H1 (cell line): ENCODE measurements around the gene KLHL7. TPM values are rescaled to one million over a fixed set of nuclear protein-coding genes. Genes with fewer than 3 reads are reported as not detected.

Experiments used
- CTCF ChIA-PET: fragments of 300-600 bp; sonication (Branson Sonifier 250); formaldehyde crosslinking; loops from one replicate; lab custom pipeline; 2021; ENCODE audit not compliant: partially characterized antibody; lab: Charles Lee
- POLR2A ChIA-PET: fragments of 300-600 bp; sonication (Branson Sonifier 250); formaldehyde crosslinking; loops from one replicate; lab custom pipeline; 2021; ENCODE audit warnings: inconsistent platforms; ENCODE audit not compliant: partially characterized antibody; lab: Charles Lee
- DNase-seq, 2 experiments: peaks; one replicate each; pipeline versions ENCODE4 v3.0.0 to v3.0.0-alpha.2; 2010 to 2022; ENCODE audit warnings: low spot score in 2 of 2, low read depth in 1 of 2, mixed read lengths in 1 of 2
- FAIRE-seq: peaks from 2 replicates; lab custom pipeline; 2011; peaks lifted over from hg19 to GRCh38; lab: Jason Lieb, UNC
- H2AFZ ChIP-seq: 2 replicates; pipeline ENCODE4 v1.8.1; 2012; ENCODE audit warnings: low read length, inconsistent platforms
- H2AK5ac ChIP-seq: 2 replicates; pipeline ENCODE4 v1.6.1; 2013; ENCODE audit warnings: low read depth, low read length
- H2BK120ac ChIP-seq: replicated peaks from 2 replicates; pipeline ENCODE3; 2013; ENCODE audit warnings: low read depth, low read length, inconsistent platforms
- H2BK12ac ChIP-seq: 2 replicates; pipeline ENCODE4 v1.6.1; 2013; ENCODE audit warnings: low read depth, low read length
- H2BK15ac ChIP-seq: 2 replicates; pipeline ENCODE4 v1.6.1; 2013; ENCODE audit warnings: low read length
- H2BK20ac ChIP-seq: 2 replicates; pipeline ENCODE4 v1.6.1; 2013; ENCODE audit warnings: low read length
- H2BK5ac ChIP-seq: 2 replicates; pipeline ENCODE4 v1.6.1; 2013; ENCODE audit warnings: low read depth, low read length
- H3K14ac ChIP-seq: 2 replicates; pipeline ENCODE4 v1.6.1; 2013; ENCODE audit warnings: inconsistent platforms; ENCODE audit not compliant: insufficient read length
- H3K18ac ChIP-seq: 2 replicates; pipeline ENCODE4 v1.6.1; 2013; ENCODE audit warnings: low read length; ENCODE audit errors: extremely low read depth
- H3K23ac ChIP-seq: 2 replicates; pipeline ENCODE4 v1.6.1; 2013; ENCODE audit warnings: inconsistent platforms; ENCODE audit not compliant: insufficient read length
- H3K23me2 ChIP-seq: 2 replicates; pipeline ENCODE4 v1.6.1; 2013; ENCODE audit warnings: low read depth, low read length
- H3K27ac ChIP-seq: 2 replicates; pipeline ENCODE4 v1.6.1; 2011; ENCODE audit warnings: low read depth, low read length, inconsistent platforms
- H3K27me3 ChIP-seq, 4 experiments: replicated peaks in 1 of 4; 1 replicate in 1 of 4; 2 replicates in 3 of 4; pipeline versions ENCODE4 v1.6.1 to v1.8.1; 2011 to 2013; ENCODE audit warnings: low read length in 3 of 4, mild to moderate bottlenecking in 3 of 4, inconsistent platforms in 2 of 4, mixed read lengths in 2 of 4, moderate library complexity in 1 of 4; ENCODE audit not compliant: control insufficient read depth in 3 of 4, insufficient read depth in 3 of 4; ENCODE audit errors: extremely low read depth in 1 of 4
- H3K36me3 ChIP-seq, 4 experiments: 2 replicates each; pipeline versions ENCODE4 v1.6.1 to v1.8.1; 2011 to 2013; ENCODE audit warnings: mild to moderate bottlenecking in 4 of 4, low read length in 3 of 4, moderate library complexity in 2 of 4, control low read depth in 1 of 4, inconsistent platforms in 1 of 4; ENCODE audit not compliant: insufficient read depth in 4 of 4, control insufficient read depth in 2 of 4
- H3K4ac ChIP-seq: replicated peaks from 2 replicates; pipeline ENCODE3; 2013; ENCODE audit warnings: low read length, low read depth, mixed read lengths, inconsistent platforms; ENCODE audit not compliant: insufficient read length
- H3K4me1 ChIP-seq, 4 experiments: replicated peaks in 1 of 4; 1 replicate in 1 of 4; 2 replicates in 3 of 4; pipeline versions ENCODE4 v1.6.1 to v1.8.1; 2011 to 2013; ENCODE audit warnings: low read length in 3 of 4, inconsistent platforms in 2 of 4, mixed read lengths in 1 of 4; ENCODE audit not compliant: insufficient read depth in 4 of 4, control insufficient read depth in 3 of 4
- H3K4me2 ChIP-seq, 2 experiments: 2 replicates each; pipeline versions ENCODE4 v1.6.1 to v1.8.1; 2011 to 2013; ENCODE audit warnings: low read depth in 2 of 2, low read length in 2 of 2, control low read depth in 1 of 2, inconsistent platforms in 1 of 2, mild to moderate bottlenecking in 1 of 2; ENCODE audit not compliant: insufficient read depth in 1 of 2
- H3K4me3 ChIP-seq, 4 experiments: fragments of 200-600, 300-600 bp in 1 of 4; sonication (generic), shearing (Covaris generic), sonication (Bioruptor Twin) in 1 of 4; 2 replicates each; pipeline versions ENCODE4 v1.5.1 to v1.8.1; 2011 to 2016; ENCODE audit warnings: low read length in 4 of 4, low read depth in 3 of 4, control low read depth in 2 of 4, inconsistent platforms in 2 of 4, mild to moderate bottlenecking in 2 of 4, mixed read lengths in 1 of 4, moderate library complexity in 1 of 4; ENCODE audit not compliant: insufficient read depth in 2 of 4; ENCODE audit errors: extremely low read depth in 1 of 4
- H3K56ac ChIP-seq: replicated peaks from 2 replicates; pipeline ENCODE3; 2013; ENCODE audit warnings: low read depth, mild to moderate bottlenecking, mixed read lengths, low read length, inconsistent platforms; ENCODE audit not compliant: insufficient read length
- H3K79me1 ChIP-seq: 2 replicates; pipeline ENCODE4 v1.6.1; 2013; ENCODE audit warnings: low read depth, low read length, control low read depth
- H3K79me2 ChIP-seq, 2 experiments: 2 replicates each; pipeline versions ENCODE4 v1.6.1 to v1.8.1; 2012 to 2013; ENCODE audit warnings: low read length in 2 of 2, mild to moderate bottlenecking in 2 of 2, inconsistent platforms in 1 of 2; ENCODE audit not compliant: insufficient read depth in 2 of 2, control insufficient read depth in 1 of 2
- H3K9ac ChIP-seq, 4 experiments: replicated peaks in 1 of 4; 1 replicate in 1 of 4; 2 replicates in 3 of 4; pipeline versions ENCODE4 v1.6.1 to v1.8.1; 2011 to 2013; ENCODE audit warnings: low read depth in 3 of 4, low read length in 3 of 4, control low read depth in 2 of 4, mild to moderate bottlenecking in 2 of 4, moderate library complexity in 2 of 4, inconsistent platforms in 1 of 4; ENCODE audit errors: extremely low read depth in 1 of 4
- H3K9me3 ChIP-seq, 2 experiments: 2 replicates each; pipeline versions ENCODE4 v1.6.1 to v1.8.1; 2012 to 2013; ENCODE audit warnings: mild to moderate bottlenecking in 2 of 2, moderate library complexity in 2 of 2, control low read depth in 1 of 2, inconsistent platforms in 1 of 2, low read depth in 1 of 2, low read length in 1 of 2, mixed read lengths in 1 of 2; ENCODE audit not compliant: insufficient read depth in 2 of 2
- H4K20me1 ChIP-seq, 2 experiments: replicated peaks in 1 of 2; 2 replicates each; pipeline versions ENCODE3 to v1.8.1; 2011 to 2013; ENCODE audit warnings: inconsistent platforms in 2 of 2, low read length in 2 of 2, mild to moderate bottlenecking in 1 of 2; ENCODE audit not compliant: insufficient read depth in 2 of 2, control insufficient read depth in 1 of 2
- H4K5ac ChIP-seq: 2 replicates; pipeline ENCODE4 v1.6.1; 2013; ENCODE audit warnings: low read length, low read depth, mixed read lengths, inconsistent platforms; ENCODE audit not compliant: insufficient read length
- H4K8ac ChIP-seq: 2 replicates; pipeline ENCODE4 v1.8.0; 2013; ENCODE audit warnings: mild to moderate bottlenecking, moderate library complexity, low read length, inconsistent platforms; ENCODE audit not compliant: insufficient read depth; ENCODE audit errors: extremely low read depth
- H4K91ac ChIP-seq: replicated peaks from 2 replicates; pipeline ENCODE3; 2013; ENCODE audit warnings: low read length, mixed read lengths, inconsistent platforms; ENCODE audit not compliant: insufficient read length
- KDM5A ChIP-seq: fragments of 200-600 bp; IDR thresholded peaks from 2 replicates; pipeline ENCODE4 v1.7.1; 2012; ENCODE audit warnings: mild to moderate bottlenecking, low read length, inconsistent platforms, mixed read lengths
- TEAD4 ChIP-seq: IDR thresholded peaks from 2 replicates; pipeline ENCODE4 v1.6.1; 2012; ENCODE audit warnings: low read depth, low read length, inconsistent platforms, mixed read lengths
- WGBS, 2 experiments: shearing (Covaris generic) in 1 of 2; methylation state at CpG; one replicate each; pipeline versions ENCODE4 v1.1.6 to v1.1.7; 2013 to 2015; ENCODE audit warnings: low lambda C conversion rate in 2 of 2, mixed read lengths in 2 of 2, inconsistent platforms in 1 of 2, low coverage in 1 of 2, missing lambda C conversion rate in 1 of 2; ENCODE audit not compliant: insufficient replicate concordance in 2 of 2, insufficient coverage in 1 of 2, insufficient read length in 1 of 2; ENCODE audit errors: extremely low coverage in 1 of 2, missing lambda C conversion rate in 1 of 2; 5-methylcytosine and 5-hydroxymethylcytosine counted together
- polyA plus RNA-seq, 7 experiments: library from polyadenylated mRNA; depleted of rRNA in 3 of 7; stranded (reverse) in 5 of 7; unstranded in 2 of 7; fragments of >200 nt in 5 of 7; fragments of 200-250 nt in 2 of 7; gene quantifications; 1 replicate in 5 of 7; 2 replicates in 1 of 7; 4 replicates in 1 of 7; pipeline versions ENCODE4 v1.2.1 to v1.2.3, GENCODE V29; 2011 to 2013; ENCODE audit warnings: missing spikeins in 2 of 7, mixed read lengths in 2 of 7
- total RNA-seq: library from RNA; stranded (reverse); fragmentation: NEBNext Ultra II Directional; extraction: Animal tissue kit (Norgen Biotek cat#: 25700); gene quantifications from 2 replicates; pipeline ENCODE4 v1.2.1, GENCODE V29; 2021

KLHL7 gene
- total and polyA plus RNA-seq, 2 of the 8 experiments (the other 6 are each of a cell fraction or from before 2014, with no cell fraction given) = 65.3 to 115 TPM

- H2AFZ ChIP-seq = no peak overlapping the region
- CTCF ChIA-PET = interaction anchor here (1.0 to 1.6 kb wide), 3 partner anchors 8 to 16 kb away, joined by 3 to 4 read pairs (median 3); no protein-coding TSS in a partner anchor
- H3K4me2 ChIP-seq = no peak overlapping the region
Measured at GRCh38 chr7:23074443-23075261, 30.9 kb upstream of the KLHL7 start.

More at GRCh38 chr7:23074443-23075261, 30.9 kb upstream of the KLHL7 start:
- no peak for FAIRE-seq
- Histone ChIP-seq H2BK12ac (no peak overlapping the region), H4K5ac (no peak overlapping the region), H3K4ac (no peak overlapping the region), H2BK120ac (no peak overlapping the region), H3K4me3 (no peak overlapping the region), H2BK5ac (no peak overlapping the region), H3K4me1 (no peaks in the 10 kb centered on the region), H3K23ac (no peak overlapping the region), H3K23me2 (no peaks in the 10 kb centered on the region), H3K36me3 (no peaks in the 10 kb centered on the region), H2AK5ac (no peak overlapping the region), H3K79me2 (no peaks in the 10 kb centered on the region), H4K20me1 (no peaks in the 10 kb centered on the region), H2BK20ac (no peak overlapping the region), H2BK15ac (no peak overlapping the region), H3K56ac (no peak overlapping the region), H4K8ac (no peak overlapping the region), H3K9ac (no peak overlapping the region), H3K79me1 (no peaks in the 10 kb centered on the region), H3K14ac (no peak overlapping the region), H3K18ac (no peak overlapping the region), H3K27me3 (no peaks in the 10 kb centered on the region), H4K91ac (no peak overlapping the region), H3K27ac (no peak overlapping the region), H3K9me3 (no peaks in the 10 kb centered on the region)
- TF ChIP-seq KDM5A (no peak), TEAD4 (no peak)
- POLR2A ChIA-PET = no interaction called here
- DNase-seq = no peak
- WGBS, 2 experiments = 92% methylated on average over 2 of the region's 2 CpGs; no CpG with 5 or more reads in 1 of the 2 experiments
